ENCODE measurements around the gene ROR1. TPM values are rescaled to one million over a fixed set of nuclear protein-coding genes. Genes with fewer than 3 reads are reported as not detected.

ROR1 gene
- total RNA-seq, result 1 to 10 TPM; 3.3 to 5.1 TPM
- 4.6 TPM for polyA plus RNA-seq (ENCODE audit: insufficient read depth, low read depth, low replicate concordance)
- long read RNA-seq, donor 1, full-length matches to known transcripts, result 1 of 1 reads
- long read RNA-seq, donor 1, partial matches to known transcripts, result 0 of 1 reads
- long read RNA-seq, donor 1, other reads (novel, unspliced or antisense), result 0 of 1 reads
- long read RNA-seq, donor 2, full-length matches to known transcripts, result 2 of 2 reads
- long read RNA-seq, donor 2, partial matches to known transcripts, result 0 of 2 reads
- long read RNA-seq, donor 2, other reads (novel, unspliced or antisense), result 0 of 2 reads

GRCh38 chr1:63773815-63774616 is at the start of gene ROR1:
ROR1 (plus strand) TSS chr1:63774017.
- TF ChIP-seq CTCF (IDR thresholded peaks at IDR 0.05) (peak in 2 of 3 experiments; percentile 57 to 69), POLR2A (IDR thresholded peaks at IDR 0.05) (no peak)
- Histone ChIP-seq H3K4me3 (peak within 1 kb of the TSS; percentile 67 to 72), H3K36me3 (ENCODE audit: low read depth, missing control alignments) (no peaks in the 10 kb centered on the region), H3K27me3 (no peaks in the 10 kb centered on the region), H3K27ac (peak within 1 kb of the TSS; percentile 77 to 84), H3K4me1 (peaks cover 6% of the 10 kb centered on the region), H3K9me3 (no peaks in the 10 kb centered on the region)
- peak; percentile 90 for DNase-seq
- WGBS, 2 donors, result 0 to 1% methylated on average over 11 to 40 of the region's 99 CpGs
- intact Hi-C loops (cut with DNase I; ENCODE audit: low total_unique reads), result loop anchor here (5.0 kb wide), 1 partner anchor 363 kb away; no protein-coding TSS in a partner anchor

GRCh38 chr1:63724375-63724899 is 49.4 kb upstream of the ROR1 start:
- Histone ChIP-seq H3K27me3 (no peaks in the 10 kb centered on the region), H3K4me1 (no peaks in the 10 kb centered on the region)
- TF ChIP-seq POLR2A (IDR thresholded peaks at IDR 0.05) (no peak), CTCF (IDR thresholded peaks at IDR 0.05) (no peak)

GRCh38 chr1:63728611-63729226 is 45.1 kb upstream of the ROR1 start:
- Histone ChIP-seq H3K27me3 (no peaks in the 10 kb centered on the region), H3K36me3 (ENCODE audit: low read depth, missing control alignments) (no peaks in the 10 kb centered on the region), H3K4me3 (no peak overlapping the region), H3K9me3 (no peaks in the 10 kb centered on the region), H3K4me1 (no peaks in the 10 kb centered on the region), H3K27ac (no peak overlapping the region)
- no peak for DNase-seq
- TF ChIP-seq POLR2A (IDR thresholded peaks at IDR 0.05), result no peak
- no peak for TF ChIP-seq CTCF (IDR thresholded peaks at IDR 0.05)
- intact Hi-C loops (cut with DNase I; ENCODE audit: low total_unique reads), result no loop called here
- WGBS, 2 donors, result 93 to 95% methylated on average over 8 of the region's 8 CpGs

More at GRCh38 chr1:63724375-63724899, 49.4 kb upstream of the ROR1 start:
- intact Hi-C loops (cut with DNase I; ENCODE audit: low total_unique reads), result no loop called here
- Histone ChIP-seq H3K36me3 (ENCODE audit: low read depth, missing control alignments) (no peaks in the 10 kb centered on the region), H3K27ac (no peak overlapping the region), H3K4me3 (no peak overlapping the region), H3K9me3 (no peaks in the 10 kb centered on the region)
- 83 to 92% methylated on average over 3 of the region's 3 CpGs for WGBS, 2 donors
- DNase-seq, result no peak

GRCh38 chr1:63729227-63729620 is 44.6 kb upstream of the ROR1 start:
- Histone ChIP-seq H3K27me3 (no peaks in the 10 kb centered on the region), H3K36me3 (ENCODE audit: low read depth, missing control alignments) (no peaks in the 10 kb centered on the region), H3K27ac (no peak overlapping the region), H3K9me3 (no peaks in the 10 kb centered on the region), H3K4me1 (no peaks in the 10 kb centered on the region), H3K4me3 (no peak overlapping the region)
- intact Hi-C loops (cut with DNase I; ENCODE audit: low total_unique reads), result no loop called here
- TF ChIP-seq POLR2A (IDR thresholded peaks at IDR 0.05), result no peak
- no peak for TF ChIP-seq CTCF (IDR thresholded peaks at IDR 0.05)
- DNase-seq, result no peak
- 72 to 84% methylated on average over 5 of the region's 5 CpGs for WGBS, 2 donors

All from testis (tissue), 5 donors.